GM12878 (cell line): ENCODE data around the gene PIK3R5. TPM values are rescaled to one million over a fixed set of nuclear protein-coding genes. Genes with fewer than 3 reads are reported as not detected.
"Not testable (repeated sequence)": the region's sequence is repeated elsewhere in the genome, so short reads cannot be mapped to it uniquely, and the experiment has no call there.

ENCODE experiments used
- ATAC-seq: fragments of 200-7000 bp; cut with Tn5 transposase; 3 replicates; pipeline ENCODE4 v1.9.1; 2020; ENCODE audit warnings: mild to moderate bottlenecking, moderate library complexity
- BruUV-seq: library from RNA; stranded (reverse); fragments of 400-500 nt; replicated peaks from 2 replicates; lab custom pipeline; 2021; lab: Mats Ljungman, UMichigan
- CTCF ChIA-PET: fragments of 300-600 bp; sonication (Branson Sonifier 250); formaldehyde crosslinking; extraction: SDS; loops from one replicate; lab custom pipeline; 2021; ENCODE audit warnings: inconsistent platforms; lab: Yijun Ruan, JAX
- POLR2A ChIA-PET: fragments of 350-600 bp; formaldehyde crosslinking; extraction: SDS; loops from one replicate; lab custom pipeline; 2021; ENCODE audit warnings: inconsistent platforms; lab: Charles Lee
- RAD21 ChIA-PET: fragments of 300-600 bp; sonication (Branson Sonifier 250); formaldehyde crosslinking; loops from one replicate; lab custom pipeline; 2023; ENCODE audit warnings: antibody characterized with exemption; ENCODE audit not compliant: unreplicated experiment; lab: Charles Lee
- SMC1A ChIA-PET: fragments of 300-600 bp; sonication (Branson Sonifier 250); formaldehyde crosslinking; loops from one replicate; lab custom pipeline; 2023; ENCODE audit not compliant: unreplicated experiment, uncharacterized antibody; lab: Charles Lee
- DNase-seq: peaks from one replicate; pipeline ENCODE4 v3.0.0-alpha.2; 2011; ENCODE audit warnings: low read depth, low spot score
- FAIRE-seq: peaks from 3 replicates; lab custom pipeline; 2011; peaks lifted over from hg19 to GRCh38; lab: Jason Lieb, UNC
- H2AFZ ChIP-seq: 2 replicates; pipeline ENCODE4 v1.6.0; 2011; ENCODE audit warnings: low read depth, low read length, control low read depth; ENCODE audit not compliant: control insufficient read depth
- H3K27ac ChIP-seq: 2 replicates; pipeline ENCODE4 v1.5.1; 2011; ENCODE audit warnings: control low read depth; ENCODE audit not compliant: control insufficient read depth, insufficient read depth
- H3K27me3 ChIP-seq, 2 experiments: replicated peaks in 1 of 2; 2 replicates each; pipeline versions ENCODE4 v1.6.0 to v1.6.1; 2011; ENCODE audit warnings: low read length in 1 of 2; ENCODE audit not compliant: control insufficient read depth in 2 of 2, insufficient read depth in 2 of 2
- H3K36me3 ChIP-seq, 2 experiments: 2 replicates each; pipeline ENCODE4 v1.5.1; 2011; ENCODE audit warnings: low read length in 1 of 2; ENCODE audit not compliant: control insufficient read depth in 2 of 2, insufficient read depth in 2 of 2
- H3K4me1 ChIP-seq: 2 replicates; pipeline ENCODE4 v1.6.1; 2011; ENCODE audit warnings: mild to moderate bottlenecking, low read length, moderate library complexity, mixed read lengths; ENCODE audit not compliant: control insufficient read depth, insufficient read depth
- H3K4me2 ChIP-seq: 2 replicates; pipeline ENCODE4 v1.6.0; 2011; ENCODE audit warnings: control low read depth; ENCODE audit not compliant: control insufficient read depth, insufficient read depth
- H3K4me3 ChIP-seq: fragments of 200-600 bp; sonication (generic); 2 replicates; pipeline ENCODE4 v1.5.1; 2016
- H3K79me2 ChIP-seq: 2 replicates; pipeline ENCODE4 v1.6.0; 2011; ENCODE audit warnings: low read length; ENCODE audit not compliant: control insufficient read depth, insufficient read depth
- H3K9ac ChIP-seq: 2 replicates; pipeline ENCODE4 v1.8.0; 2011; ENCODE audit warnings: low read length, control low read depth, mixed read lengths; ENCODE audit not compliant: control insufficient read depth, insufficient read depth
- H3K9me3 ChIP-seq: replicated peaks from 3 replicates; pipeline ENCODE4 v1.5.1; 2011; ENCODE audit warnings: mild to moderate bottlenecking, low read length; ENCODE audit not compliant: control insufficient read depth, insufficient read depth
- H4K20me1 ChIP-seq: 2 replicates; pipeline ENCODE4 v1.6.0; 2011; ENCODE audit not compliant: control insufficient read depth, insufficient read depth
- BHLHE40 ChIP-seq, 2 experiments: fragments of 450-650 bp in 1 of 2; IDR thresholded peaks; 2 replicates each; pipeline ENCODE4 v1.6.1; 2011 to 2017; ENCODE audit warnings: low read depth in 2 of 2, borderline replicate concordance in 1 of 2, improper control_type of control experiment in 1 of 2, low read length in 1 of 2, mild to moderate bottlenecking in 1 of 2
- EP300 ChIP-seq, 2 experiments: fragments of 150-350 bp in 1 of 2; IDR thresholded peaks; 2 replicates each; pipeline ENCODE4 v1.6.1; 2011 to 2012; ENCODE audit warnings: low read depth in 2 of 2, low read length in 2 of 2, borderline replicate concordance in 1 of 2, improper control_type of control experiment in 1 of 2, inconsistent platforms in 1 of 2; ENCODE audit not compliant: control insufficient read depth in 1 of 2
- ETV6 ChIP-seq, 2 experiments: fragments of 450-650 bp in 1 of 2; IDR thresholded peaks in 1 of 2; conservative IDR thresholded peaks in 1 of 2; 2 replicates each; pipeline ENCODE4 v1.6.1; 2014; ENCODE audit warnings: antibody characterized with exemption in 1 of 2, borderline replicate concordance in 1 of 2, low read depth in 1 of 2, mild to moderate bottlenecking in 1 of 2, moderate library complexity in 1 of 2
- HDAC2 ChIP-seq: fragments of 200-600 bp; sonication (generic); IDR thresholded peaks from 2 replicates; pipeline ENCODE4 v1.6.1; 2017
- HDGF ChIP-seq: fragments of 450-650 bp; IDR thresholded peaks from 2 replicates; pipeline ENCODE4 v1.6.1; 2016; ENCODE audit warnings: antibody characterized with exemption
- HSF1 ChIP-seq: fragments of 150-350 bp; IDR thresholded peaks from 2 replicates; pipeline ENCODE4 v1.6.1; 2014; ENCODE audit warnings: mild to moderate bottlenecking, low read depth, low read length
- KLF5 ChIP-seq: fragments of 450-650 bp; IDR thresholded peaks from 2 replicates; pipeline ENCODE4 v1.6.1; 2014; ENCODE audit warnings: mild to moderate bottlenecking; ENCODE audit not compliant: partially characterized antibody
- MEF2A ChIP-seq: IDR thresholded peaks from 2 replicates; pipeline ENCODE4 v1.6.1; 2011; ENCODE audit warnings: low read depth, mild to moderate bottlenecking, low read length, moderate library complexity; ENCODE audit not compliant: insufficient read depth
- NFIC ChIP-seq: IDR thresholded peaks from 2 replicates; pipeline ENCODE4 v1.6.1; 2012; ENCODE audit warnings: low read depth, mild to moderate bottlenecking, inconsistent platforms, low read length, moderate library complexity
- NR2C1 ChIP-seq: fragments of 450-650 bp; IDR thresholded peaks from 2 replicates; pipeline ENCODE4 v1.6.1; 2017; ENCODE audit warnings: antibody characterized with exemption, mild to moderate bottlenecking, moderate library complexity
- PAX5 ChIP-seq: IDR thresholded peaks from 2 replicates; pipeline ENCODE4 v1.6.1; 2011; ENCODE audit warnings: low read depth, low read length, borderline replicate concordance
- RUNX3 ChIP-seq: IDR thresholded peaks from 2 replicates; pipeline ENCODE4 v1.6.1; 2012; ENCODE audit warnings: low read length, inconsistent platforms
- SMAD5 ChIP-seq: IDR thresholded peaks from 2 replicates; pipeline ENCODE4 v1.6.1; 2016; ENCODE audit warnings: antibody characterized with exemption, low read depth
- ZBED1 ChIP-seq: IDR thresholded peaks from 2 replicates; pipeline ENCODE4 v1.6.1; 2016; ENCODE audit warnings: borderline replicate concordance
- ZNF274 ChIP-seq: IDR thresholded peaks from one replicate; pipeline ENCODE4 v1.8.0; 2011; ENCODE audit not compliant: insufficient read length, insufficient read depth
- WGBS: methylation state at CpG from one replicate; pipeline ENCODE4 v1.1.6; 2016; ENCODE audit warnings: low lambda C conversion rate; ENCODE audit not compliant: insufficient replicate concordance, insufficient coverage; ENCODE audit errors: missing lambda C conversion rate; 5-methylcytosine and 5-hydroxymethylcytosine counted together
- in situ Hi-C: fragments of 300-500 bp; cut with MboI; formaldehyde crosslinking; loops from 9 replicates; pipeline ENCODE4 v1.14.3; 2018; ENCODE audit warnings: mixed read lengths
- intact Hi-C: fragments of 100-400 bp; cut with micrococcal nuclease; formaldehyde crosslinking; loops from one replicate; pipeline ENCODE4 v1.14.2; 2022; ENCODE audit not compliant: unreplicated experiment
- polyA plus RNA-seq, 11 experiments: library from polyadenylated mRNA; depleted of rRNA in 4 of 11; unstranded in 6 of 11; stranded (reverse) in 5 of 11; fragments of >200 nt; fragmentation: Nextera tagmentation in 4 of 11; fragmentation: Illumina TruSeq in 1 of 11; extraction: Ambion mirVana in 4 of 11; extraction: Trizol in 1 of 11; gene quantifications; 1 replicate in 1 of 11; 2 replicates in 10 of 11; pipeline versions ENCODE4 v1.2.1 to v1.2.3, GENCODE V29; 2011 to 2016; ENCODE audit warnings: inconsistent platforms in 2 of 11, missing spikeins in 2 of 11, low read depth in 1 of 11
- total RNA-seq, 4 experiments: library from RNA; depleted of rRNA in 3 of 4; stranded (reverse); fragments of >200 nt in 3 of 4; fragmentation: Illumina TruSeq in 1 of 4; extraction: Trizol in 1 of 4; gene quantifications; 2 replicates each; pipeline versions ENCODE4 v1.2.1 to v1.2.3, GENCODE V29; 2013 to 2021

The PIK3R5 gene
- total and polyA plus RNA-seq, 10 of the 15 experiments (the other 5 are each of a cell fraction or from before 2014, with no cell fraction given), result 9.5 to 50.8 (median 35.5) TPM

- H3K36me3 ChIP-seq, ATAC-seq, H3K4me3 ChIP-seq, H3K9me3 ChIP-seq, DNase-seq, H3K4me2 ChIP-seq, H3K27me3 ChIP-seq, in situ Hi-C loops, H3K79me2 ChIP-seq, BruUV-seq, H4K20me1 ChIP-seq, H3K9ac ChIP-seq, FAIRE-seq, H2AFZ ChIP-seq: not testable (repeated sequence)
- Histone ChIP-seq H3K4me1 (peaks cover 25% of the 10 kb centered on the region), H3K27ac (peak overlapping the region; percentile 65; the same call in 1 of the 2 replicates)
- ChIA-PET SMC1A (interaction anchor here (0.6 to 3.7 kb wide), 8 partner anchors 12 to 182 kb away, joined by 3 to 24 read pairs (median 5); no protein-coding TSS in a partner anchor), CTCF (interaction anchor here (0.7 to 4.5 kb wide), 3 partner anchors 12 to 44 kb away, joined by 3 to 43 read pairs (median 4); no protein-coding TSS in a partner anchor), POLR2A (interaction anchor here (0.5 to 1.4 kb wide), 4 partner anchors 10 to 314 kb away, joined by 4 to 6 read pairs (median 4); no protein-coding TSS in a partner anchor), RAD21 (interaction anchor here (1.7 kb wide), 1 partner anchor 69 kb away, joined by 3 read pairs; no protein-coding TSS in a partner anchor)
- intact Hi-C loops, result loop anchor here (5.0 kb wide), 1 partner anchor 62 kb away; no protein-coding TSS in a partner anchor
- 78% methylated on average over 5 of the region's 5 CpGs for WGBS
- TF ChIP-seq HDGF, result 0 out of 2 replicates have a peak, but pooled peaks have one; percentile 60
Measured at GRCh38 chr17:8984225-8984624, 18.7 kb upstream of the PIK3R5 start.

GRCh38 chr17:8981443-8981842 is 15.9 kb upstream of the PIK3R5 start:
- H3K79me2 ChIP-seq, result no peaks in the 10 kb centered on the region
- ChIA-PET POLR2A (interaction anchor here (1.0 kb wide), 1 partner anchor 16 kb away, joined by 4 read pairs; the partner anchor contains the start of gene PIK3R5), RAD21 (interaction anchor here (1.3 kb wide), 1 partner anchor 17 kb away, joined by 4 read pairs; no protein-coding TSS in a partner anchor), CTCF (interaction anchor here (0.8 to 2.1 kb wide), 3 partner anchors 12 to 18 kb away, joined by 3 to 13 read pairs (median 3); no protein-coding TSS in a partner anchor), SMC1A (interaction anchor here (1.6 to 1.8 kb wide), 2 partner anchors 17 to 58 kb away, joined by 3 to 4 read pairs; no protein-coding TSS in a partner anchor)
- H3K36me3 ChIP-seq, result no peaks in the 10 kb centered on the region
- H3K27me3 ChIP-seq, result no peaks in the 10 kb centered on the region
- BruUV-seq, result no TSS peak
- in situ Hi-C loops, result no loop called here
- H4K20me1 ChIP-seq, result no peaks in the 10 kb centered on the region
- H2AFZ ChIP-seq, result no peak overlapping the region
- peaks cover 34% of the 10 kb centered on the region for H3K4me1 ChIP-seq
- WGBS, result 21% methylated on average over 2 of the region's 2 CpGs
- H3K4me2 ChIP-seq, result no peak overlapping the region
- no peak for DNase-seq
- FAIRE-seq, result no peak
- ATAC-seq, result peak; percentile 65
- H3K9ac ChIP-seq, result no peak overlapping the region
- peak overlapping the region; percentile 60 for H3K27ac ChIP-seq
- no peak overlapping the region for H3K4me3 ChIP-seq
- peaks cover 6% of the 10 kb centered on the region; the same call in 2 of the 3 replicates for H3K9me3 ChIP-seq
- intact Hi-C loops, result loop anchor here (2.0 to 5.0 kb wide), 2 partner anchors 15 to 59 kb away; no protein-coding TSS in a partner anchor
- no peak; a peak in 1 of 4 replicates for TF ChIP-seq ETV6 (conservative IDR thresholded peaks at IDR 0.05 in 1 of 2, IDR thresholded peaks at IDR 0.05 in 1 of 2; ENCODE audit: borderline replicate concordance in 1 of 2, low read depth in 1 of 2)
- TF ChIP-seq KLF5, result no peak
- no peak for TF ChIP-seq ZNF274
- TF ChIP-seq RUNX3, result peak; percentile 98
- TF ChIP-seq MEF2A, result peak; percentile 81
- TF ChIP-seq HSF1, result no peak
- no peak for TF ChIP-seq HDAC2
- peak; percentile 71 for TF ChIP-seq PAX5
- TF ChIP-seq BHLHE40 (IDR thresholded peaks at IDR 0.05; ENCODE audit: borderline replicate concordance in 1 of 2, low read depth in 2 of 2, low read length in 1 of 2), result peak; percentile 29 to 48; a peak in 1 of 4 replicates
- peak in 1 of 2 experiments; percentile 75; a peak in 1 of 4 replicates for TF ChIP-seq EP300 (IDR thresholded peaks at IDR 0.05; ENCODE audit: borderline replicate concordance in 1 of 2, control insufficient read depth in 1 of 2, low read depth in 2 of 2, low read length in 2 of 2)
- peak; percentile 97; the same call in 1 of the 2 replicates for TF ChIP-seq NFIC
- TF ChIP-seq ZBED1, result peak; percentile 86; the same call in 1 of the 2 replicates
- TF ChIP-seq SMAD5, result no peak
- TF ChIP-seq NR2C1, result no peak
